Cerebellar cortex (tissue), 1 donor: ENCODE data around the gene PEX14.

ENCODE experiments used
- DNase-seq: peaks from one replicate; pipeline ENCODE4 v3.0.0-alpha.2; 2015; ENCODE audit warnings: low spot score

Gene PEX14

GRCh38 chr1:10617931-10618885, 143.5 kb downstream of the PEX14 start:
- DNase-seq: no peak

- no peak for DNase-seq
Measured at GRCh38 chr1:10620776-10621175, 146.0 kb downstream of the PEX14 start.

- DNase-seq: no peak
Measured at GRCh38 chr1:10621906-10622305, 147.2 kb downstream of the PEX14 start.

GRCh38 chr1:10622910-10623685, 148.3 kb downstream of the PEX14 start:
- no peak for DNase-seq

- DNase-seq: no peak
Measured at GRCh38 chr1:10623686-10624145, 149.0 kb downstream of the PEX14 start.

GRCh38 chr1:10624256-10625050, 149.7 kb downstream of the PEX14 start:
- DNase-seq: no peak

GRCh38 chr1:10625076-10625475, 150.3 kb downstream of the PEX14 start:
- no peak for DNase-seq

- DNase-seq: no peak
Measured at GRCh38 chr1:10625554-10625953, 150.8 kb downstream of the PEX14 start.

GRCh38 chr1:10626131-10626731, 151.5 kb downstream of the PEX14 start:
- DNase-seq: no peak

- DNase-seq: no peak
Measured at GRCh38 chr1:10626791-10627410, 152.2 kb downstream of the PEX14 start.

GRCh38 chr1:10628685-10629084, 153.9 kb downstream of the PEX14 start:
- peak; percentile 74 for DNase-seq

- no peak for DNase-seq
Measured at GRCh38 chr1:10629091-10629815, 154.5 kb downstream of the PEX14 start.

- no peak for DNase-seq
Measured at GRCh38 chr1:10629816-10630571, 155.2 kb downstream of the PEX14 start.

- no peak for DNase-seq
Measured at GRCh38 chr1:10630661-10631120, 155.9 kb downstream of the PEX14 start.

GRCh38 chr1:10631121-10631810, 156.5 kb downstream of the PEX14 start:
- no peak for DNase-seq

- no peak for DNase-seq
Measured at GRCh38 chr1:10631811-10632593, 157.3 kb downstream of the PEX14 start.

GRCh38 chr1:10632691-10633090, 157.9 kb downstream of the PEX14 start:
- DNase-seq: no peak

GRCh38 chr1:10633416-10633815, 158.7 kb downstream of the PEX14 start:
- DNase-seq: no peak
